IMR-90 (cell line): ENCODE results near the gene CLEC16A. TPM values are rescaled to one million over a fixed set of nuclear protein-coding genes. Genes with fewer than 3 reads are reported as not detected.

Source experiments
- ATAC-seq: fragments of 200-7000 bp; cut with Tn5 transposase; 2 replicates; pipeline ENCODE4 v1.9.1; 2020; ENCODE audit warnings: low read depth, mild to moderate bottlenecking, moderate library complexity
- BruUV-seq: library from RNA; stranded (reverse); fragments of 400-500 nt; replicated peaks from 2 replicates; lab custom pipeline; 2021; lab: Mats Ljungman, UMichigan
- CTCF ChIA-PET: fragments of 300-600 bp; formaldehyde crosslinking; extraction: SDS; loops from one replicate; lab custom pipeline; 2021; ENCODE audit warnings: antibody characterized with exemption; lab: Yijun Ruan, JAX
- POLR2A ChIA-PET: fragments of 300-600 bp; sonication (Branson Sonifier 250); formaldehyde crosslinking; loops from one replicate; lab custom pipeline; 2022; ENCODE audit warnings: antibody characterized with exemption; ENCODE audit not compliant: unreplicated experiment; lab: Charles Lee
- DNase-seq: peaks from one replicate; pipeline ENCODE4 v3.0.0; 2013
- H2AFZ ChIP-seq: replicated peaks from 2 replicates; pipeline ENCODE3; 2013; ENCODE audit warnings: low read length, mild to moderate bottlenecking; ENCODE audit not compliant: poor library complexity
- H2AK5ac ChIP-seq: 2 replicates; pipeline ENCODE4 v1.6.1; 2013; ENCODE audit warnings: low read depth, low read length, inconsistent platforms
- H2AK9ac ChIP-seq: replicated peaks from 2 replicates; pipeline ENCODE3; 2013; ENCODE audit warnings: mild to moderate bottlenecking, low read depth, low read length, moderate library complexity; ENCODE audit not compliant: poor library complexity
- H2BK120ac ChIP-seq: 2 replicates; pipeline ENCODE4 v1.6.1; 2013; ENCODE audit warnings: low read depth, low read length, inconsistent platforms
- H2BK15ac ChIP-seq: 3 replicates; pipeline ENCODE4 v1.6.1; 2013; ENCODE audit warnings: low read depth, low read length, inconsistent platforms
- H2BK20ac ChIP-seq: 2 replicates; pipeline ENCODE4 v1.6.1; 2013; ENCODE audit warnings: low read depth, mild to moderate bottlenecking, inconsistent platforms, low read length, moderate library complexity
- H2BK5ac ChIP-seq: 2 replicates; pipeline ENCODE4 v1.6.1; 2013; ENCODE audit warnings: mild to moderate bottlenecking, low read depth, low read length, inconsistent platforms; ENCODE audit not compliant: poor library complexity, severe bottlenecking
- H3K14ac ChIP-seq: replicated peaks from 2 replicates; pipeline ENCODE4 v1.6.1; 2013; ENCODE audit warnings: low read depth, low read length, inconsistent platforms
- H3K18ac ChIP-seq: 2 replicates; pipeline ENCODE4 v1.6.1; 2013; ENCODE audit warnings: low read depth, low read length, control low read depth
- H3K23ac ChIP-seq: 2 replicates; pipeline ENCODE4 v1.6.1; 2013; ENCODE audit warnings: low read depth, low read length, inconsistent platforms
- H3K27ac ChIP-seq: 2 replicates; pipeline ENCODE4 v1.5.1; 2013; ENCODE audit warnings: mild to moderate bottlenecking, control low read depth, low read length; ENCODE audit not compliant: insufficient read depth
- H3K27me3 ChIP-seq: 2 replicates; pipeline ENCODE4 v1.6.1; 2013; ENCODE audit warnings: low read length; ENCODE audit not compliant: control insufficient read depth, insufficient read depth
- H3K36me3 ChIP-seq: 2 replicates; pipeline ENCODE4 v1.6.1; 2013; ENCODE audit warnings: low read length, mixed read lengths; ENCODE audit not compliant: control insufficient read depth, insufficient read depth
- H3K4ac ChIP-seq: 2 replicates; pipeline ENCODE4 v1.6.1; 2013; ENCODE audit warnings: low read depth, low read length, inconsistent platforms
- H3K4me1 ChIP-seq: 2 replicates; pipeline ENCODE4 v1.6.1; 2013; ENCODE audit warnings: low read length, mixed read lengths; ENCODE audit not compliant: control insufficient read depth, insufficient read depth
- H3K4me2 ChIP-seq: 2 replicates; pipeline ENCODE4 v1.6.1; 2013; ENCODE audit warnings: low read depth, mild to moderate bottlenecking, control low read depth, low read length, moderate library complexity
- H3K4me3 ChIP-seq: 2 replicates; pipeline ENCODE4 v1.5.1; 2013; ENCODE audit warnings: low read depth, mild to moderate bottlenecking, control low read depth, low read length, moderate library complexity; ENCODE audit not compliant: insufficient read depth
- H3K56ac ChIP-seq: 2 replicates; pipeline ENCODE4 v1.6.1; 2013; ENCODE audit warnings: low read length, inconsistent platforms; ENCODE audit not compliant: insufficient read depth; ENCODE audit errors: extremely low read depth
- H3K79me1 ChIP-seq, 2 experiments: 2 replicates each; pipeline ENCODE4 v1.6.1; 2013; ENCODE audit warnings: low read length in 2 of 2, inconsistent platforms in 1 of 2, low read depth in 1 of 2
- H3K9ac ChIP-seq: 2 replicates; pipeline ENCODE4 v1.6.1; 2013; ENCODE audit warnings: low read depth, low read length, control low read depth
- H3K9me1 ChIP-seq: 2 replicates; pipeline ENCODE4 v1.6.1; 2013; ENCODE audit warnings: low read length, inconsistent platforms; ENCODE audit not compliant: insufficient read depth
- H3K9me3 ChIP-seq: 2 replicates; pipeline ENCODE4 v1.6.1; 2013; ENCODE audit warnings: low read length; ENCODE audit not compliant: control insufficient read depth, insufficient read depth
- H4K20me1 ChIP-seq: 2 replicates; pipeline ENCODE4 v1.6.1; 2013; ENCODE audit warnings: low read length, inconsistent platforms; ENCODE audit not compliant: insufficient read depth
- H4K5ac ChIP-seq: 2 replicates; pipeline ENCODE4 v1.6.1; 2013; ENCODE audit warnings: mild to moderate bottlenecking, low read depth, low read length, control low read depth
- H4K8ac ChIP-seq, 2 experiments: 2 replicates each; pipeline ENCODE4 v1.6.1; 2013; ENCODE audit warnings: low read depth in 2 of 2, low read length in 2 of 2, control low read depth in 1 of 2, inconsistent platforms in 1 of 2
- H4K91ac ChIP-seq: 2 replicates; pipeline ENCODE4 v1.6.1; 2013; ENCODE audit warnings: low read depth, low read length, inconsistent platforms; ENCODE audit not compliant: insufficient read depth
- CEBPB ChIP-seq: IDR thresholded peaks from 2 replicates; pipeline ENCODE4 v1.6.1; 2012; ENCODE audit warnings: low read depth, low read length, improper control_type of control experiment
- CTCF ChIP-seq: conservative IDR thresholded peaks from 2 replicates; pipeline ENCODE4 v1.5.1; 2012; ENCODE audit warnings: mild to moderate bottlenecking, low read depth, low read length, improper control_type of control experiment
- ELK1 ChIP-seq: fragments of 150-350 bp; IDR thresholded peaks from 2 replicates; pipeline ENCODE4 v1.6.1; 2016; ENCODE audit warnings: low read depth, mild to moderate bottlenecking, low read length, moderate library complexity, borderline replicate concordance
- MAFK ChIP-seq: IDR thresholded peaks from 2 replicates; pipeline ENCODE4 v1.6.1; 2012; ENCODE audit warnings: low read depth, low read length, improper control_type of control experiment
- MXI1 ChIP-seq: IDR thresholded peaks from 2 replicates; pipeline ENCODE4 v1.6.1; 2012; ENCODE audit warnings: low read depth, mild to moderate bottlenecking, low read length, moderate library complexity, borderline replicate concordance
- NFE2L2 ChIP-seq: fragments of 150-350 bp; IDR thresholded peaks from 2 replicates; pipeline ENCODE4 v1.6.1; 2016; ENCODE audit warnings: low read depth, mild to moderate bottlenecking, low read length
- POLR2A ChIP-seq: IDR thresholded peaks from 2 replicates; pipeline ENCODE4 v1.6.1; 2012; ENCODE audit warnings: mild to moderate bottlenecking, low read depth, low read length
- RAD21 ChIP-seq: IDR thresholded peaks from 2 replicates; pipeline ENCODE4 v1.6.1; 2012; ENCODE audit warnings: low read length, improper control_type of control experiment
- RCOR1 ChIP-seq: IDR thresholded peaks from 2 replicates; pipeline ENCODE4 v1.6.1; 2012; ENCODE audit warnings: mild to moderate bottlenecking, low read length, improper control_type of control experiment; ENCODE audit not compliant: insufficient replicate concordance
- RFX5 ChIP-seq: IDR thresholded peaks from 2 replicates; pipeline ENCODE4 v1.8.0; 2012; ENCODE audit warnings: low read depth, mild to moderate bottlenecking, low read length, moderate library complexity
- SMC3 ChIP-seq: fragments of 150-350 bp; IDR thresholded peaks from 2 replicates; pipeline ENCODE4 v1.6.1; 2016; ENCODE audit warnings: low read depth, mild to moderate bottlenecking, antibody characterized with exemption, low read length, moderate library complexity
- USF2 ChIP-seq: fragments of 150-350 bp; IDR thresholded peaks from 2 replicates; pipeline ENCODE4 v1.6.1; 2017; ENCODE audit warnings: mild to moderate bottlenecking, antibody characterized with exemption, low read length, low read depth
- WGBS, 2 experiments: methylation state at CpG; one replicate each; pipeline versions ENCODE4 v1.1.5 to v1.1.7; 2013; ENCODE audit warnings: missing lambda C conversion rate in 2 of 2; ENCODE audit not compliant: insufficient read length in 1 of 2; ENCODE audit errors: extremely low coverage in 2 of 2; 5-methylcytosine and 5-hydroxymethylcytosine counted together
- dilution Hi-C: fragments of 300-500 bp; cut with HindIII; formaldehyde crosslinking; loops from one replicate; pipeline ENCODE4 v1.14.3; 2018; ENCODE audit warnings: low sequenced_read_pairs; ENCODE audit not compliant: unreplicated experiment
- in situ Hi-C: fragments of 300-500 bp; cut with MboI; formaldehyde crosslinking; loops from 3 replicates; pipeline ENCODE4 v1.14.3; 2019; ENCODE audit warnings: low sequenced_read_pairs, inconsistent platforms, mixed read lengths
- intact Hi-C: fragments of 100-400 bp; cut with micrococcal nuclease; formaldehyde crosslinking; loops from 2 replicates; pipeline ENCODE4 v1.10.0; 2022
- polyA plus RNA-seq, 3 experiments: library from polyadenylated mRNA; depleted of rRNA; stranded (reverse); fragments of >200 nt; gene quantifications; 2 replicates each; pipeline ENCODE4 v1.2.3, GENCODE V29; 2012; ENCODE audit warnings: low replicate concordance in 1 of 3
- total RNA-seq: library from RNA; depleted of rRNA; stranded (reverse); fragments of >200 nt; gene quantifications from 2 replicates; pipeline ENCODE4 v1.2.3, GENCODE V29; 2012

CLEC16A gene
- total and polyA plus RNA-seq, 2 of the 4 experiments (the other 2 are of a cell fraction), result 15.9 to 16.5 TPM

- peaks cover 8% of the 10 kb centered on the region; the same call in 1 of the 2 replicates for H3K4me1 ChIP-seq
- H2BK5ac ChIP-seq, result no peak overlapping the region
- H3K36me3 ChIP-seq, result peaks cover 6% of the 10 kb centered on the region
- H4K5ac ChIP-seq, result no peak overlapping the region
- ChIA-PET CTCF (no interaction called here), POLR2A (no interaction called here)
- no peak overlapping the region for H2BK20ac ChIP-seq
- H3K9ac ChIP-seq, result no peak overlapping the region
- peak overlapping the region; percentile 10 for H2AFZ ChIP-seq
- ATAC-seq (no peak), DNase-seq (no peak)
- no TSS peak for BruUV-seq
- H2BK15ac ChIP-seq, result no peak overlapping the region
- H2AK5ac ChIP-seq, result no peak overlapping the region
- no peak overlapping the region for H4K91ac ChIP-seq
- no peak overlapping the region for H3K23ac ChIP-seq
- no peak overlapping the region for H4K8ac ChIP-seq
- dilution Hi-C loops (no loop called here), intact Hi-C loops (no loop called here), in situ Hi-C loops (no loop called here)
- H3K9me1 ChIP-seq, result no peaks in the 10 kb centered on the region
- no peak overlapping the region for H3K14ac ChIP-seq
- no peaks in the 10 kb centered on the region; the same call in 1 of the 2 replicates for H4K20me1 ChIP-seq
- H3K4me3 ChIP-seq, result no peak overlapping the region
- no peak overlapping the region for H3K4ac ChIP-seq
- no peak overlapping the region for H3K18ac ChIP-seq
- no peak overlapping the region for H2BK120ac ChIP-seq
- H3K27ac ChIP-seq, result no peak overlapping the region
- no peak overlapping the region for H3K56ac ChIP-seq
- H3K27me3 ChIP-seq, result no peaks in the 10 kb centered on the region
- H2AK9ac ChIP-seq, result no peak overlapping the region
- WGBS, 2 experiments, result 90% methylated on average over 18 of the region's 24 CpGs; no CpG with 5 or more reads in 1 of the 2 experiments
- H3K4me2 ChIP-seq, result no peak overlapping the region
- no peaks in the 10 kb centered on the region for H3K79me1 ChIP-seq
- TF ChIP-seq USF2 (no peak), CEBPB (no peak), POLR2A (no peak), CTCF (no peak), SMC3 (no peak), RFX5 (no peak), RAD21 (no peak), MAFK (no peak), MXI1 (no peak), NFE2L2 (no peak), ELK1 (no peak), RCOR1 (no peak)
- no peaks in the 10 kb centered on the region for H3K9me3 ChIP-seq
Measured at GRCh38 chr16:11178424-11178823, 234.1 kb downstream of the CLEC16A start.
